ENCODE data around the gene HSH2D. TPM values are rescaled to one million over a fixed set of nuclear protein-coding genes. Genes with fewer than 3 reads are reported as not detected.
A peak's percentile ranks its signal among the peaks of the same experiment; 100 is the strongest.

HSH2D gene
- total RNA-seq, 3 donors from 2014 or later = 8.6 to 23.0 (median 21.5) TPM

- ATAC-seq (peak; percentile 42), DNase-seq (peak in 1 of 3 donors; percentile 29)
- H3K4me1 ChIP-seq (ENCODE audit: low read depth) = no peaks in the 10 kb centered on the region
- intact Hi-C loops (cut with DNase I, micrococcal nuclease) = no loop called here
- H3K36me3 ChIP-seq (ENCODE audit: low read depth) = no peaks in the 10 kb centered on the region
- H3K4me3 ChIP-seq = no peak overlapping the region
- TF ChIP-seq, protein P1, sequence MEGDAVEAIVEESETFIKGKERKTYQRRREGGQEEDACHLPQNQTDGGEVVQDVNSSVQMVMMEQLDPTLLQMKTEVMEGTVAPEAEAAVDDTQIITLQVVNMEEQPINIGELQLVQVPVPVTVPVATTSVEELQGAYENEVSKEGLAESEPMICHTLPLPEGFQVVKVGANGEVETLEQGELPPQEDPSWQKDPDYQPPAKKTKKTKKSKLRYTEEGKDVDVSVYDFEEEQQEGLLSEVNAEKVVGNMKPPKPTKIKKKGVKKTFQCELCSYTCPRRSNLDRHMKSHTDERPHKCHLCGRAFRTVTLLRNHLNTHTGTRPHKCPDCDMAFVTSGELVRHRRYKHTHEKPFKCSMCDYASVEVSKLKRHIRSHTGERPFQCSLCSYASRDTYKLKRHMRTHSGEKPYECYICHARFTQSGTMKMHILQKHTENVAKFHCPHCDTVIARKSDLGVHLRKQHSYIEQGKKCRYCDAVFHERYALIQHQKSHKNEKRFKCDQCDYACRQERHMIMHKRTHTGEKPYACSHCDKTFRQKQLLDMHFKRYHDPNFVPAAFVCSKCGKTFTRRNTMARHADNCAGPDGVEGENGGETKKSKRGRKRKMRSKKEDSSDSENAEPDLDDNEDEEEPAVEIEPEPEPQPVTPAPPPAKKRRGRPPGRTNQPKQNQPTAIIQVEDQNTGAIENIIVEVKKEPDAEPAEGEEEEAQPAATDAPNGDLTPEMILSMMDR (IDR thresholded peaks at IDR 0.05) = no peak
- no peaks in the 10 kb centered on the region for H3K9me3 ChIP-seq
Observed at GRCh38 chr19:16153582-16154336, 10.3 kb downstream of the HSH2D start.

DNA sequence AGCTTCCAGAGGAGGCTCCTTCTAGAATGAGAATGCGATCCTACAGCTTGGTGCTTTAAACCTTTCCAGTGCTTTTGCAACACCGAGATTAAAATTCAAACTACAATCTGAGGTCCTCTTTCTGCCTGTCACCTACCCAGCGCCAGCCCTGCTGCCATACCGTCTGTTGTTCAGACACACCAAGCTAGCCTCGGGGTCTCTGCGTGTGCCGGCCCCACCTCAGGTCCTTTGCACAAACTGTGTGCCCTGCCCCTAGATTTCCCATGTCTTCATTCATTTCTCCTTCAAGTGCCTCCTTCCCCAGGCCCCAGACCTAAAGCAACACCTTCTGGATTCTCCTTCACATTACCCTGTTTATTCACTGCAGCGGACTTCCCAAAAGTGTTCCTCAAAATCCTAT lies 11.1 kb downstream of the HSH2D start:
- no peak for DNase-seq
- Histone ChIP-seq H3K9me3 (no peaks in the 10 kb centered on the region), H3K36me3 (ENCODE audit: low read depth) (no peaks in the 10 kb centered on the region), H3K4me3 (no peak overlapping the region), H3K4me1 (ENCODE audit: low read depth) (no peaks in the 10 kb centered on the region)
- TF ChIP-seq, protein P1 (IDR thresholded peaks at IDR 0.05) = no peak
- no peak for ATAC-seq
- intact Hi-C loops (cut with DNase I, micrococcal nuclease) = no loop called here

DNA sequence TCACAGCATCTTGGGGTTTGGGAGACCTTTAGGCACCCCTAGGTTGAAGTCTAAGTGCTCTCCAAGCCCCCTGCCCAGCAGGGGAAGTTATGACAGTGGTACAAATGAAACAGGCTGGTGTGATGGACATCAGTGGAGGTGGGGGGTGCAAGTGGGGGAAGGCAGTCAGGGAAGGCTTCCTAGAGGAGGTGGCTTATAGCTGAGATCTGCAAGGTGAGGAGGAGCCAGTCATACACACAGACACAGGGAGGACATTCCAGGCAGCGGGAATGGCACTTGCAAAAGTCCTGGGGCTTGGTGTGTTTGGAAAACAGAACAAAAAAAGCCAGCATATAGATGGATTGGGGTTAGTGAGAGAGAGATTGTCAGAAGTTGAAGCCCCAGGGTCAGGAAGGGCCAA lies 11.6 kb downstream of the HSH2D start:
- TF ChIP-seq, protein P1 (IDR thresholded peaks at IDR 0.05) = no peak
- intact Hi-C loops (cut with DNase I, micrococcal nuclease) = no loop called here
- Histone ChIP-seq H3K4me1 (ENCODE audit: low read depth) (no peaks in the 10 kb centered on the region), H3K4me3 (no peak overlapping the region), H3K36me3 (ENCODE audit: low read depth) (no peaks in the 10 kb centered on the region), H3K9me3 (no peaks in the 10 kb centered on the region)
- no peak for ATAC-seq
- DNase-seq = no peak

GRCh38 chr19:16156904-16157303 lies 13.4 kb downstream of the HSH2D start:
- TF ChIP-seq, protein P1 (IDR thresholded peaks at IDR 0.05) = no peak
- Histone ChIP-seq H3K9me3 (no peaks in the 10 kb centered on the region), H3K4me3 (no peak overlapping the region), H3K36me3 (ENCODE audit: low read depth) (no peaks in the 10 kb centered on the region), H3K4me1 (ENCODE audit: low read depth) (no peaks in the 10 kb centered on the region)
- no peak for ATAC-seq
- intact Hi-C loops (cut with DNase I, micrococcal nuclease) = no loop called here
- DNase-seq = no peak

DNA sequence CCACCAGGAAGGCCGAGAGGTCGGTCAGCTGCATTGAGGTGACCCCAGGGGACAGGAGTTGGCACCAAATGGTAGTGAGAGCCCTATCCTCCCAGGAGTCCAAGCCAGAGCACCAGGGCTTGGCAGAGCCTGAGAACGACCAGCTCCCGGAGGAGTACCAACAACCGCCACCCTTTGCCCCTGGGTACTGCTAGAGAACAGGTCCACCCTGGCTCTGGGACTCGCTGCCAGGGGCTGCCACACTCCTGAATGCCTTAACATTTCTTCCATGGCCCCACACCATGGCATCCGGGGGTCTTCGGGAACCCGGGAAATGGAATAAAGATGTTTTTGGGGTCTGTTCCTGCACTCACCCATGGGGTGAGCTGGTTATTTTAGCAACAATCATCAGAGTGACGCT lies 14.1 kb downstream of the HSH2D start:
- intact Hi-C loops (cut with DNase I, micrococcal nuclease) = no loop called here
- Histone ChIP-seq H3K4me1 (ENCODE audit: low read depth) (no peaks in the 10 kb centered on the region), H3K36me3 (ENCODE audit: low read depth) (no peaks in the 10 kb centered on the region), H3K4me3 (no peak overlapping the region), H3K9me3 (no peaks in the 10 kb centered on the region)
- no peak for DNase-seq
- no peak for ATAC-seq
- TF ChIP-seq, protein P1 (IDR thresholded peaks at IDR 0.05) = no peak

Data from mucosa of descending colon (tissue), 3 donors.